HL-60/S4 treated with retinoic acid at 250 ng/mL for 4 days and 3 days (cell line): ENCODE data around the gene IFIH1.

ENCODE experiments used
- in situ Hi-C: fragments of 300-500 bp; cut with MboI; formaldehyde crosslinking; loops from 2 replicates; pipeline ENCODE4 v1.7.0; 2022; ENCODE audit warnings: low sequenced_read_pairs

Gene IFIH1

DNA sequence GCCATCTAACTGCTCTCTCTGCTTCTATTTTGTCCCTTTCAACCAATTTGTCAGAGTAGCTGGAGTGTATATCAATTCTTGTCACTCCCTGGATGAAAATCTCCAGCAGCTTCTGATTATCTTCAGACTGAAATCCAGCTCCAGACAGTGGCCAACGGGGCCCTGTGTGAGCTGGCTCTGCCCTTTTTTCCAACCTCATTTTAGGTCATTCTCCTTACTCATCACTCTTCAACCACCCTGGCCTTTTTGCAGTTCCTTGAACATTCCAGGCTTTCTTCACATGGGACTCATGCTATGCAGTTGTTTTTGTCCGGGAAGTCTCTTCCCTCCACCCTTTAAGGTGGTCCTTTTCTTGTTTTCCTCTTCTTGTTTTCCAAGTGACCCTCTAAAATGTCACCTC is 59.8 kb downstream of the IFIH1 start:
- in situ Hi-C loops = no loop called here

DNA sequence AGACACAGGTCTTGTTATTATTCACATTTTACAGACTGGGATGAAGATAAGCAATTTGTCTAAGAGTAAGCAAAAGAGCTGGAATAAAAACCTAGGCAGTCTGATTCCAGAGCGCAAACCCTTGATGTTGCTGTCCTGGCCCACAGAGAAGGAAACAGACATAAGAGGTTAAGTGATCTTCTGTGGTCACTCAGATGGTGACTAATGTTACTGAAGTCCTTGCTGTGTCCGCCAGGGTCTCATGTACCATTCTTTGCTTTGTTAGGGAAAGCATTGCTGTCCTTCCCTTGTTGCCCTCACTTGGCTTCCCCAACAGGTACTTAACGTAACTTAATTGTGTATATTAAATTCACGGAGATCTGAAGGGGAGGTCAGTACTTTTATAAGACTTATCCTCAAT is 60.3 kb downstream of the IFIH1 start:
- in situ Hi-C loops = no loop called here

DNA sequence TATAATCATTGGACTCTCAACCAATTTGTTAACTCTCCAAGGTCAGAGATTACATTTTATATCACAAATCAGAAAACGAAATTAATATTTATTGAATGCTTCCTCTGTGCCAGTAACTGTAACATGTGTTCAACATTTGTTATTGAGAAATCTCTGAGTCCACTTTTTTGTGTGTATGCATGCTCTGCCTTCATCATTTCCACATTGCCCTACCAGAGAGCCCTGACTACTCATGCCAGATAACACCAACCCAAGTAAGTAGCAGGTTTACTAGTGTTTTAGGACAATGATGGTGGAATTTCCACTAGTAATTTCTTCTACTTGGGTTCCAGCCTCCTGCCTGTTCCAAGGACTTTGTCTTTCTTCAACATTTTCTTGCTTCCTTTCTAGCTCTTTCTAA is 61.1 kb downstream of the IFIH1 start:
- in situ Hi-C loops = no loop called here

DNA sequence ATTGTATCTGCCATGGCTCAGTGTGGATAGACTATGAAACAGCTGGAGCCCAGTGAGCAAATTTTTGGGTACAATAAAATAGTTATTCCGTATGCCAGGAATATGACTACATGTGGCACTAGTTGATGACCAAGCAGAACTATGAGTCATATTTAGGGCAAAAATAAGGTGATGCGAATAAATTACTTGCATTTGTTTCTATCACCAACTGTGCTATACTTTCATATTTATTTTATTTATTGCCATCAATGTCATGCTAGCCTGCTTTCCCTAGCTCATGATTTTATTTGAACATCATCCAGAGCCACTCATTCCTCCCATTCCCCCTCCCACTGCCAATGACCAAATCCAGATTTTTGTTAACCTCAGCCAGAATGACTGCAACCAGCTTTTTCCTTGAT is 61.9 kb downstream of the IFIH1 start:
- in situ Hi-C loops = no loop called here

DNA sequence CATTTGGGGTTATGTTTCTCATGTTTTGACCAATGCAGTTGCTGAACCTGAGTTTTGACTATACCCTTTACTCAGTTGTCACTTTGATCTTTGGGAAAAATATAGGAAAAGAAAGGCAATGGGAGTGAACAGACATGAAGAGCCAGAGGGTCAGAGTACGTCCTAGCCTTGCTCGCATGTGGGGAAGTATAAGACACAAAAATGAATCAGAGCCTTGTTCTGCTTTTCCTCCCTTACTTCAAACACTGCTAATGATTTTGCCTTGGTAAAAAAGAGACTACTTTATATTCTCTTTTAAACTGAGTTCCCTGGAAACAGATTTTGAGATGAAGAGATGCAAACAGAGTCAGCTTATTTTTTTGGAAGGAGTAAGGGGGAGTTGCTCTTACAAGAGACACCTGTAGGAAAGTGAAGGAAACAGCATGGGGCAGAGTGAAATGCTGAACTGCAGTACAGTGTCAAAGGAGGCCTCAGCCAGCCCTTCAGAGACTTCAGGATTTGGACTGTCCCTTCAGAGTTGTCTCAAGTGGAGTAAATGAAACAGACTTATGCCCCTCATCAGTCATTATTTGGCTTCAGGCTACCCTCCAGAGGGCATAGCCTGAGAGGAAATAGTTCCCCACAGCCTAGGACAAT is 64.1 kb downstream of the IFIH1 start:
- in situ Hi-C loops = no loop called here

DNA sequence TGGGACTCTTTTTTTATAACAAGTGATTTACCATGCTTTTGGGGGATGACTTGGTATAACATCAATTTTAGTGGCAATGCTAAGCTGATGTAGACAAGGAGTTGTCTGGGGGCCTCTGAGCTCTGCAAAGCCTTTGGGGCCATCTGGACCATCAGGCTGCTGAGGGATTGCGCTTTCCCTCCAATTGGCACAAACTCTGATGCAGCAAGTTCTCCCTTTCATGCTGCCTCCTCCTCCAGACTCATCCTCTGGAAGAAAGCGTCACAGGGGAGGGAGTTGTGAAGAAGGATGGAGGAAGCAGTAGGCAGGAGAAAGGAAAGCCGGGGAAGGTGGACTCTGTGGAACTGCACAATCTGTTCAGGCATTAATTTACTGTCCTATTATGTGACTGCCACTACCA is 65.0 kb downstream of the IFIH1 start:
- in situ Hi-C loops = no loop called here

DNA sequence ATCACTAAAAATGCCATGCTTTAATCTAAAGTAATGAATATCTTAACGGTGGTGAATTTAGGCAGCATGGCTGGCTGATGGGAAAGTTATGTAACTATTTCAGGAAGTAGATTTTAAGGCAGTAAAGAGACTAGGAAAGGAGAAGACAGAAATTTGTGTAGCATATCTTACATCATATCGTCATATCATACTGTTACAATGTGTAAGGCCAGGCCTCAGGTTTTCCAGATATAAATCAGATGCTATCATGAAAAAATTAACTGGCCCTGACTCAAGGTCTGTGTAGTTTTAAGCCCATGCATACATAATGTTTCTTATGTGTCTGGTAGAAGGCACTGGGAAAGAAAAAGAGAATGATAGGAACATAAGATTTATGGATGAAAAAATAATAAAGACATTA is 66.3 kb downstream of the IFIH1 start:
- in situ Hi-C loops = no loop called here

DNA sequence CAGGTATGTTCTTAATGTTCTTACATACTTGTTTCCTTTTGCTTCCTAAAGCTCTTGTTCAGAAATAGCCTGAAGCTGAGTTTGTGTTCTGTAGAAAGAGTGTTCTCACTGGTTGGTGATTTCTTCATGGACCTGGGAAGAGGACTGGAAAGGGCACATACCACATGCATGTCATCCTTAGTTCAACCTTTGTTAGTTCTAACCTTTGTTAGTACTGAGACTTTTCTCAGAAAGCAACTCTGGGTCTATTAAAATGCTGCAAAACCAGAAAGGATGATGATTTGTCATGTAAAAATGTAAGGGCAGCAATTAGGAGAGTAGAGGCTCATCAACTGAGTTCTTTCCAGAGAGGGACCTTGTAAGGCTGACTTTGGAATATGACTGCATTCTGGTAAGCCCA is 72.7 kb downstream of the IFIH1 start:
- in situ Hi-C loops = no loop called here

DNA sequence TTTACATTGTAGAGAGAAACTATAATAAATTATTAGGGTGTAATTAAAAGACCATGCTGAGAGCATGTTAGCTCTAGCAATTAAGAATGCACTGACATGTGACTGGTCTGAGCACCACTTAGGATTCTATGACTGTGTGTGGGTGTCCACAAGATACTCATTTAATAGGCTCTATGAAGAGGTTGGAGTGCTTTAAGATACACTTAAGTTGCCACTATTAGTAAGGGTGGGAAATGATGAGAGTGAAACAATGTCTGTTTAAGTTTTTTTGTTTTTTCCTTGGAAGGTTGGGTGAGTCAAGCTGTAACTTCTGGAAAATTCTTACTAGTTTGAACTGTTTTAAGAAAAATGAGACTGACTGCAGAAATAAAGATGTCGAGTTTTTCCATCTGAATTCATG is 73.4 kb downstream of the IFIH1 start:
- in situ Hi-C loops = no loop called here

DNA sequence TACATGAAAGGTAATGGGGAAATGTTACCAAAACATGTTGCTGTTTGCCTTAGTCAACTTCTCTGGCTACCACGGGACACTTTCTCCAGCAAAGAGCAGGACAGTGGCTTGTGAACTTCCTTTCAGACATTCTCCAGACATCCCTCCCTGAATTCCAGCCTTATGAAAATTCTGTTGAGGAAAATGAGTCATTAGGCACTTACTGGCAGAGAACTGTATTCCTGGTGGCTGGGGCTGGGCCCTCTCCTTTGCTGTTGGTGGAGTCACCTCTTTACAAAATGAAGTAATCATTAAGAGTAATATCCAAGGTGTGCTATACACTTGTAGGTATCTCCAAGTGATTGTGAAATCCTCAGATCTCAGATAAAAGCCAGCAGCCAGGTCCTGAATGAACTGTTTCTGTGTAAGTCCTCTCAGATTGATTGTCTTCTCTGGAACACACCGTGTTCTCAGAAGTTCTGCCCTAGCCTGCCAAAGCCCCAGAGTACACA is 73.9 kb downstream of the IFIH1 start:
- in situ Hi-C loops = no loop called here

DNA sequence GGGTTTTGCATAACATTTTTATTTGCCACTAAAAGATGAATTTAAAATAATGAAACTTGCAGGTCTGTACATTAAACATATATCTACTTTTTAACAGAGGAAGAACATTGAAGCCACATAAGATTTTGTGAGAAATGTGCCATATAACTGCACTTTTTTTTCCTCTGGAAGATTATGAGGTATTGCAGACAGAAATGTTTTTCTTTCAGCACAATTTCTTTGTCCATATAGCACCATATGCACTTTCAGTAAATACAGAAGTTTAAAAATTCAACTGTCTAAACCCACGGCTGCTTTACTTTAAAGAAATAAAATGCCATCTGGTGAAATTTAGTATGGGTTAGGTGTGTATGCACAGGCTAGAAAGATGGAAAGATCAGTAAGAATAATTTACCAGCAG is 74.8 kb downstream of the IFIH1 start:
- in situ Hi-C loops = no loop called here

DNA sequence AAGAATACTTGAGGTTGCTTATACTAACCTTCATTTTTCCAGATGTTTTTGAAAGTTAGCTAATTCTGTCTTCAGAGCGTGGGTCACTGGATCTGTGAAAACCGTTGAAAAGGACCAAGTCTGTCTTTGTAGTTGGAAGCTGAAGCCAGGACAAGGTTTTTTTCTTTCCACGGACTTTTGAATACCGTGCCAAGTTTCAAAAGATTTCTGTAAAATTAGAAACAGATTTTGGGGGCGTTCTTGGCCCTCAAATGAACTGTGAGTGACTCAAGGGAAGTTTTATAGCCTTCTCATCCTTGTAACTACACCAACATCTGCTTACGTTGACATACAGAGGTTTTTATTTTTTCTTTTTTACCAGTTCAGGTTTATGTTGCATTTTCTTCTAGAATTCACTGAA is 75.2 kb downstream of the IFIH1 start, which contains the start of gene FAP:
Gene FAP (minus strand): TSS at position 152 of the 400 bp plus-strand sequence. CDS start 118 bp downstream, at position 34.
- in situ Hi-C loops = no loop called here

DNA sequence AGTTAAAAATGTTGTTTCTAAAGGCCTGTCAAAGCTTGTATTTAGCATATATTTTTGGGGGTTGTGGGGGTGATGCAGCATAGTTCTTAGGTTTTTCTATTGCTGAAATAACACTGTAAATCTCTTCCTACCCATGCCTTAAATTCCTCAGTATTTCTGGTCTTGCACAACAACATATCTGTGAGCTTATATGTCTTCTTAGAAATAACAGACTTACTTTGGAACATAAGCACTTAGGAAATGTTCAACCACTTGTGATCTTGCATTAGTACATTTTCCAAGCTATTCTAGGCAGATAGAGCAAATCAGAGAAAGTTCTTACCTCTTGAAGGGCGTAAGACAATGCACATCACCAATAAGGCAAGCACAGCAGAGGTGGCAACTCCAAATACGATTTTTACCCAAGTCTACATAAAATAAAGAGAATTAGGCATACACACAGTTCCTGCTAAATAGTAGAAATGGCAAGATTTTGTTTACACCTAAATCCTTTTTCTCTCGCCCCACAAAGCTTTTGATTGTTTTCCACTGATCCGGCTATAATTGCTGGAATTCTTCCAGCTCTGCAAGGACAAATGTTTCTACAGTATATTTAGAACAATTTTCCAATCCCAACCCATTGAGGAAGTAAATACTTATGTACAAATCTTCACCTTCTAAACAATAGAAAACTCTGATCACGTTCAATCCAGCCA is 75.8 kb downstream of the IFIH1 start:
- in situ Hi-C loops = no loop called here

DNA sequence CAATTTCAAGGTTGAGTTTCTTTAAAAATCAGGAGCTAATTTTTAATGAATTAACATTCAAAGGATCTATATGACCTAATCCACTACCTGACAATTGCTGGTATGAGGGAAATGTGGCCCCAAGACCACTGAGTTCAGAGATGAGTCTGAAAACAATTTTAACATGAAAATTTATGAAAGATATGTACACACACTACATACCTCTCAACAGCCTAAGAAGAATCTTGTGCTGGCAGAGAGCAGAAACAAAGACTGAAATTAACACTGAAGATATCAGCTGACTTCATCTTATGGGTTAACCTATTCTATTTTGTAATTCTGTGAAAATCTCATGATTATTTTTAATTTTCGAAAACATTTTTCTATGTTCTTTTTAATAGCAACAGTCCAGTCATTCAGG is 76.9 kb downstream of the IFIH1 start:
- in situ Hi-C loops = no loop called here

DNA sequence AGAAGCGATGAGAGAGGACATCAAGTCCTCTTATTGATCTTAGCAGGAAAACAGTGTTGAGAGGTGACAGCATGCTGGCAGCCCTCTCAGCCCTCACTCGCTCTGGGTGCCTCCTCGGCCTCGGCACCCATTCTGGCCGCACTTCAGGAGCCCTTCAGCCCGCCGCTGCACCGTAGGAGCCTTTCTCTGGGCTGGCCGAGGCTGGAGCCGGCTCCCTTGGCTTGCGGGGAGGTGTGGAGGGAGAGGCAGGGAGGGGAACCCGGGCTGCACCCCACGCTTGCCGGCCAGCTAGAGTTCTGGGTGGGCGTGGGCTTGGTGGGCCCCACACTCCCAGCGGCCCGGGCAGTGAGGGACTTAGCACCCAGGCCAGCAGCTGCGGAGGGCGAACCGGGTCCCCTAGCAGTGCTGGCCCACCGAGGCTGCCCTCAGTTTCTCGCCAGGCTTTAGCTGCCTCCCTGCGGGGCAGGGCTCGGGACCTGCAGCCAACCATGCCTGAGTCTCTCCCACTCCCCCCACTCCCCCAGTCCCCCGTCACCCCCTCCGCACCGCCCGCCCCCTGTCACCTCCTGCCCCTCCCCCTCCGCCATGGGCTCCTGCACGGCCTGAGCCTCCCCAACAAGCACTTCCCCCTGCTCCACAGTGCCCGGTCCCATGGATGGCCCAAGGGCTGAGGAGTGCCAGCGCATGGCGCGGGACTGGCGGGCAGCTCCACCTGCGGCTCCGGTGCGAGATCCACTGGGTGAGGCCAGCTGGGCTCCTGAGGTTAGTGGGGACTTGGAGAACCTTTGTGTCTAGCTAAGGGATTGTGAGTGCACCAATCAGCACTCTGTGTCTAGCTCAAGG is 83.6 kb downstream of the IFIH1 start:
- in situ Hi-C loops = no loop called here

DNA sequence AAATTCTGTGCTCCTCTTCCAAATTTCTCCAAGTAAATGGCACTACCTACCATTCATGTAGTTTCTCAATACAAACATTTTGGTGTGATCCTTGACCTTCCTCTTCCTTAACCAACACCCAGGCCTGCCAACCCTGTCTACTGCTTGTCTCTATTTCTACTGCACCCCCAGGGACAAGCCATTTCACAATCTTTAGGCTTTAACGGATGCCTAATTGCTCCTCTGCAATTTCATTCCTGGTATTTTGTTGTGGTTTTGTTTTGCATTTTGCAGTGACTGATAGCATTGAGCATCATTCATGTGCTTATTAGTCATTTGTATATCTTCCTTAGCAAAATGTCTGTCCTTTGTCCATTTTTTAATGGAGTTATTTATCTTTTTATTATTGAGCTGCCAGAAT is 85.3 kb downstream of the IFIH1 start:
- in situ Hi-C loops = no loop called here

DNA sequence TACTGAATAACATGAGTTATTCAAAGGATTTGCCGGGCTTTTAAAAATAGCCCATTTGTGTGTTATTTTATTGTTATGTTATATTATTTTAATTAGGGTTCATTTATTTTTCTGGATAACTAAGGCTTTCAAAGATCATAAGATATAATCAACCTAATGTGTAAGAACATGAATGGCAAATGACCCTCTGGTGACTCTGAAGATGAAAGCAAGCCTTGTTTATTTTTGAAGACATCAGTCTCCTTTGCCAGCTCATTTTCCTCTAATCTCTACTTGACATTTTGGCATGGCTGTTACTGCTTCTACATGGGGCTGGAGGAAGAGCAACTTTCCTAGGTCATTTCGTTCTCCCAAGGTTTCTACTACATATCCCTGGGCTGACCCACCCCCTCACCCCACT is 85.8 kb downstream of the IFIH1 start:
- in situ Hi-C loops = no loop called here

DNA sequence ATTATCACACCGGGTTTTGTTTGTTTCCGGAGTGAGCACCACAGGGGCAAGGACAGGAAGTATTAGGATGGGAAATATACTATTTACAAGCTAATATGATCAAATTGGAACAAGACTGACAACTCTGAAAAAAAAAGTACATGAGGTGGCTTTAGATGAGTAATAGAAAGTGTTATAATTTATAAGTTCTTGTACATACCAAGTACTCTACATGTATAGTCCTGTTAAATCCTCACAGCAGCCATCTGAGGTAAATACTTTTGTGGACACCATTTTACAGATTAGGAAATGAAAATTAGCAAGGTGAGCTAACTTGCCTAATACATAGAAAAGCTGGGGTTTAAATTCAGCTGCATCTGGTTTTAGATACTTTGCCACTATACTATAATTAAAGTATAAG is 86.5 kb downstream of the IFIH1 start:
- in situ Hi-C loops = no loop called here

DNA sequence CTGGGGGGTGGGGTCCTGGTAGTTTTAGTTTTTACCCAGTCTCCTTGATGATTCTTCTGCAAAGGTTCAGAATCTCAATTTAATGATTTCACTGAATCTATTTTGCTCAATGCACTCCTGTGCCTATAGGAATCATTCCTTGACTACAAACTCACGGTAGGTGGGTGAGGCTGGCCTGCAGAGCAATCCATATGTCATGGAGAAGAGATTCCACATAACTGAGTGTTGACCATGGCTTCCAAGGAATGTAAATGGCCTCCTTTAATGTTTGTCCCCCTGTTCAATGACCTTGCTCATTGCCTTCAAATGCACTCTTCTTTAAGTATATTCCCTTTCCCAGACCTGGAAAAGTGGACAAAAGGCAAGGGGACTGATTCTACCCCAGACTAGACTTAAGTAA is 87.7 kb downstream of the IFIH1 start:
- in situ Hi-C loops = no loop called here

DNA sequence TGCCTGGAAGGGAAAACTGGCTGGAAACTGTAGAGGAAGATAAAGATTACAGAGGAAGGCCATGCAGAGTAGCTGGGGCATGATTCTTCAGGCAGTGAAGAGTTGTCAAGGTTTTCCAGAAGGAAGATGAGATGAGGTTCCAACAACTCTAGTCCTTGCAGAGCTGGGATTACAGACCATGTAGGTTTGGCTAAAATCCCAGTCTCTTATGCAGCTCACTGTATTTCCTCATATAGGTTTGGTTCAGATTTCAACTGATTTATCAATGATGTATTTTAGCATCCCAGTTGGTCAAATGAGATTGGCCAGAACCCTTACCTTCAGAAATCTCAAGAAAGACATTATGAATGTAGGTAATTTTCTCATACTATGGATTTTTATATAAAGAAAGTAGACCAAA is 91.6 kb downstream of the IFIH1 start:
- in situ Hi-C loops = no loop called here

DNA sequence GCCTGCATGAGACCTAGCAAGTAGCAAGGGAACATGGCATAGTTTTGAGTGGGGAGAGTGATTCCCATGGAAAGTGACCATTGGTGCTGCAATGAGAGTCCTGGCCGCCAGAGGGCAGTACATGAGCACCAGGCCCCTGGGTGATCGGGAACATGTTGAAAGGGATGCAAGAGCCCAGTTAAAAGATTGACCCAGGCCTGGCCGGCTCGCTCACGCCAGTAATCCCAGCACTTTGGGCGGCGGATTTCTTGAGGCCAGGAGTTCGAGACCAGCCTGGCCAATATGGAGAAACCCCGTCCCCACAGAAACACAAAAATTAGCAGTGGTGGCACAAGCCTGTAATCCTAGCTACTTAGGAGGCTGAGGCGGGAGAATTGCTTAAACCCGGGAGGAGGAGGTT is 97.4 kb downstream of the IFIH1 start:
- in situ Hi-C loops = no loop called here

DNA sequence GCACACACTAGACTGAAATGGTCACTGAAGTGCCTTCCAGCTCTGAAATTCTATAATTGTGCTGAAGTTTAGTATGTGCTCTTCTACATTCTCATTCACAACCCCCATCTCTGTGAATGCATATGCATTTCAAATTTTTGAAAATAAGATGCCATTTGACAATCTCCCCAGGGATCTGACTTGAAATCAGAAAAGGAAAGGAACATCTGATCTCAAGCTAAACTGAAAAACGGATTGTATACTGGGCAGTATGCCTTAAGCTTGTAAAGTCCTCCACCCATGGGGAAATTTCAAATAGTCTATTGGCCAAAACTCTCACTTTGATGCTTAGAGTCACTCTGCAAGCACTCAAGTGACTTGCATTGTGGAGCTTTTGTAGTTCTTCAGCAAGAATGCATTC is 98.1 kb downstream of the IFIH1 start:
- in situ Hi-C loops = no loop called here
